ENCODE results near the gene PPP1R3F. TPM values are rescaled to one million over a fixed set of nuclear protein-coding genes. Genes with fewer than 3 reads are reported as not detected.

Gene PPP1R3F
- total RNA-seq, 2 donors from 2014 or later: 3.0 to 16.3 TPM

DNA sequence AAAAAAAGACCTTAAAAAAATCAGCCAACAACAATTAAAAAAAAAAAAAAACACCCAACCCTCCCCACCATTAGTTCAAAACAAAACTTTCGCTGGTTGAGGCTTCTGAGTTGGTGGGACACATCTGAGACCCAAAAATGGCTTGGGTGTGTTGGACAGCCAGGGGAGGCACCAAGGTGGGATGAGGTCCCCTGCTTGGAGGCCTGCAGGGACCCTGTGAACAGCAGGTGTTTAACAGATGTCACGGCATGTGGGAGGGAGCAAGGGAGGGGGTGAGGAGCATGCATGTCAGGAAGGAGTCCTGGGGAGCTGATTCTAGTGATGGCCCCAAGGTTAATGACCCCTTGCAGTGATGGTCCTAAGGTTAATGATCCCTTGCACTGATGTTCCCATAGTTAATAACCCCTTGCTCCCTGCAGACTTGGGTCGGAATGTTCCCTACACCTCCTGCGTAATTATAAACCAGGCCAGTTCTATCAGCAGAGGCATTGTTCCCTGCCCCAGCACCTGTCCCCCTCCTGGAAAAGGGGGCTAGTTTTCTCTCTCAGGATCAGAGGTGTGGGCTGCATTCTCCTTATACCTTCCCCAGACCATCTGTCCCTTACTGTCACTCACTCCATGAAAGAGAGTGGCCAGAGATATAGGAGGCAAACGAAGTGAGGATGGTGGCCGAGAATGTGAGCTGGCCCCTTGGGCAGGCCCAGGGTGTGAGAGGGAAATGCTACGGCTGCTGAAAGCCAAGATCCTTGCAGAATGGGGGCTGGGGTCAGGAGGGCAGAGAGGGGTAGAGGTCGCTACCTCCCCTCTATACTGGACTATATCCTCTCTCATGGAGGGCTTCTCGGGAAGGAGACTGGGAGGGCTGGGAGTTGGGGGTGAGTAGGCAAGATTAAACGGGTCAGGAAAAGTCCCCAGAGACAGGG lies 2.8 kb upstream of the PPP1R3F start:
- DNase-seq: no peak
- Histone ChIP-seq H3K4me3 (no peak overlapping the region), H3K4me1 (peaks cover 17% of the 10 kb centered on the region), H3K9me3 (no peaks in the 10 kb centered on the region), H3K36me3 (replicated peaks in 1 of 2; ENCODE audit: insufficient read depth in 1 of 2, low read depth in 2 of 2) (no peaks in the 10 kb centered on the region), H3K27ac (no peak overlapping the region), H3K27me3 (no peaks in the 10 kb centered on the region)
- TF ChIP-seq, protein P1, sequence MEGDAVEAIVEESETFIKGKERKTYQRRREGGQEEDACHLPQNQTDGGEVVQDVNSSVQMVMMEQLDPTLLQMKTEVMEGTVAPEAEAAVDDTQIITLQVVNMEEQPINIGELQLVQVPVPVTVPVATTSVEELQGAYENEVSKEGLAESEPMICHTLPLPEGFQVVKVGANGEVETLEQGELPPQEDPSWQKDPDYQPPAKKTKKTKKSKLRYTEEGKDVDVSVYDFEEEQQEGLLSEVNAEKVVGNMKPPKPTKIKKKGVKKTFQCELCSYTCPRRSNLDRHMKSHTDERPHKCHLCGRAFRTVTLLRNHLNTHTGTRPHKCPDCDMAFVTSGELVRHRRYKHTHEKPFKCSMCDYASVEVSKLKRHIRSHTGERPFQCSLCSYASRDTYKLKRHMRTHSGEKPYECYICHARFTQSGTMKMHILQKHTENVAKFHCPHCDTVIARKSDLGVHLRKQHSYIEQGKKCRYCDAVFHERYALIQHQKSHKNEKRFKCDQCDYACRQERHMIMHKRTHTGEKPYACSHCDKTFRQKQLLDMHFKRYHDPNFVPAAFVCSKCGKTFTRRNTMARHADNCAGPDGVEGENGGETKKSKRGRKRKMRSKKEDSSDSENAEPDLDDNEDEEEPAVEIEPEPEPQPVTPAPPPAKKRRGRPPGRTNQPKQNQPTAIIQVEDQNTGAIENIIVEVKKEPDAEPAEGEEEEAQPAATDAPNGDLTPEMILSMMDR (IDR thresholded peaks at IDR 0.05): no peak
- intact Hi-C loops (cut with DNase I): no loop called here
- no peak for ATAC-seq
- 80 to 81% methylated on average over 8 of the region's 10 CpGs for WGBS, 2 donors

DNA sequence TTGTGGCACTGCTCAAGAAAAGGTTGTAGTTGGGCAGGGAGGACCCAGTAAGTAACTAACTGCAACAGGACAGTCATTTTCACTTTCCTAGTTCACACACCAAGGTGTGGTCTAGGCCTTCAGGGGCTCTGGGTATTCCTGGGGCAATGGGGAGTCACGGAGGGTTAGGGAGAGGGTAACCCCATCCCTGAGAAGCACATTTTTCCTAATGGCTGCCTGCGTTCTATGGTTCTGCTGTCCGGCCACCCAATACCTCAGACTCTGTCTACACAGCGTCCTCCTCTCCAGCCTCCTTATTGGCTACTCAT lies 937 bp upstream of the PPP1R3F start:
- Histone ChIP-seq H3K36me3 (replicated peaks in 1 of 2; ENCODE audit: insufficient read depth in 1 of 2, low read depth in 2 of 2) (no peaks in the 10 kb centered on the region), H3K4me3 (no peak overlapping the region), H3K27me3 (no peaks in the 10 kb centered on the region), H3K4me1 (peaks cover 34% of the 10 kb centered on the region), H3K27ac (peak overlapping the region; percentile 62 to 96 (median 92)), H3K9me3 (no peaks in the 10 kb centered on the region)
- 0 to 2% methylated on average over 1 to 4 of the region's 4 CpGs for WGBS, 2 donors
- ATAC-seq (no peak), DNase-seq (no peak)
- TF ChIP-seq POLR2A (IDR thresholded peaks at IDR 0.05): no peak
- TF ChIP-seq, protein P1 (IDR thresholded peaks at IDR 0.05): no peak
- intact Hi-C loops (cut with DNase I): no loop called here

DNA sequence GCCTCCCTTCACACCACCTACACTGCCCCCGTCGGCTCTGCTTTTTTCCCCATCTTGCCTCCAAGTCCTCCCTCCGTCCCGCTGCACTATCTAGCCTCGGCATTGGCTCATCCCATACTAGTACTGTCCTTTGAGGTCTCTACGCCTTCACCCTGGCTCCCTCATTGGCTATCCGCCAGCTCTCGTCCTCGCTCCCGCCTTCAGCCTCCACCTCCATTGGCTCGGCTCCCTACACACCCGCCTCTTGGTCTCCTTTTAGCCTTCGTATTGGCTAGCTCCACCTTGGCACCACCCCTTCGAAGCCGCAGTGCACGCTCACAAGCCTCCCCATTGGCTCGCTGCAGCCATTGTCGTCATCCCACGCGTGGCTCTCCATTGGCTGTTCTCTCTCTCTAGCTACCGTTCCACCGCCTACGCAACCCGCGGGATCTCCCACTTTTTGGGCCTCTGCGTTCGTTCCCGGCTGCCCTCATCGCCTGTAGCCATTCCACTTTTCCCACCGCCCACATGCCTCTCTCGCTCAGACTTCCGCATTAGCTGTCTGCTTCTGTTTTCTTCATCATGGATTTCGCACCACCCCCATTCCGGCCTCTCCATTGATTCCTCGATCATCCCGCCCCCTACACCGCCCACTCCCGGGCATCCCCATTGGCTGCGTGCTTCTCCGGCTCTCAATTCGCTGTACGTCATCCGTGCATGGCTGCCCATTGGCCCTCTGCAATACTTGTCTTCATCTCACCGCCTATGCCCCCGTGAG lies 405 bp upstream of the PPP1R3F start:
- TF ChIP-seq, protein P1 (IDR thresholded peaks at IDR 0.05): no peak
- peak in 2 of 3 donors; percentile 60 to 74 for TF ChIP-seq POLR2A (IDR thresholded peaks at IDR 0.05)

DNA sequence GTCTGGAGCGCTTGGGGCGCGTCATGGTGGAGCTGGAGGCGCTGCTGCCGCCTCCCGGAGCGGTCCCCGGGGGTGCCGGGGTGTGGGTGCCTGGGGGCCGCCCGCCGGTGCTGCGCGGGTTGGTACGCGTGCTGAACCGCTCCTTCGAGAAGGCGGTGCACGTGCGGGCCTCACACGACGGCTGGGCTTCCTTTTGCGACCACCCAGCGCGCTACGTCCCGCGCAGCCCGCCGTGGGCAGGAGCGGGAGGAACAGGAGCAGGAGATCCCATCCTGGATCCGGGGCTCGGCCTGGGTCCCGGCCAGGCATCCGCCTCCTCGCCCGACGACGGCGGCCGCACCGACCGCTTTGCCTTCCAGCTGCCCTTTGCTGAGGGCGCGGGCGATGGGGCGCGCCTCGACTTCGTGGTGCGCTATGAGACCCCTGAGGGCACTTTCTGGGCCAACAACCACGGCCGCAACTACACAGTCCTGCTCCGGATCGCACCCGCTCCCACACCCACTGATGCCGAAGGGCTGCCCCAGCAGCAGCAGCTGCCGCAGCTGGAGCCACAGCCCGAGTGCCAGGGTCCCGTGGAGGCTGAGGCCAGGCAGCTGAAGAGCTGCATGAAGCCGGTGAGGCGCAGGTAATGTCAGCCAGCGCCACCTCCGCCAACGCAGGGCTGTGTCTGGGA lies 792 bp downstream of the PPP1R3F start:
- Histone ChIP-seq H3K27ac (peak overlapping the region; percentile 90 to 96 (median 93)), H3K27me3 (no peaks in the 10 kb centered on the region), H3K4me3 (peak overlapping the region; percentile 19 to 43), H3K4me1 (peaks cover 37% of the 10 kb centered on the region), H3K9me3 (no peaks in the 10 kb centered on the region), H3K36me3 (replicated peaks in 1 of 2; ENCODE audit: insufficient read depth in 1 of 2, low read depth in 2 of 2) (no peaks in the 10 kb centered on the region)
- DNase-seq: no peak
- intact Hi-C loops (cut with DNase I): no loop called here
- 75% methylated on average over 12 of the region's 66 CpGs; no CpG with 5 or more reads in 1 of the 2 donors for WGBS, 2 donors
- TF ChIP-seq, protein P1 (IDR thresholded peaks at IDR 0.05): no peak
- no peak for ATAC-seq

More for the DNA sequence above, 405 bp upstream of the PPP1R3F start:
- 0% methylated on average over 30 to 41 of the region's 45 CpGs for WGBS, 2 donors
- Histone ChIP-seq H3K27me3 (no peaks in the 10 kb centered on the region), H3K36me3 (replicated peaks in 1 of 2; ENCODE audit: insufficient read depth in 1 of 2, low read depth in 2 of 2) (no peaks in the 10 kb centered on the region), H3K27ac (peak overlapping the region; percentile 90 to 96 (median 93)), H3K4me1 (peaks cover 37% of the 10 kb centered on the region), H3K9me3 (no peaks in the 10 kb centered on the region), H3K4me3 (no peak overlapping the region)
- DNase-seq (peak; percentile 95 to 98 (median 98)), ATAC-seq (peak; percentile 95)
- intact Hi-C loops (cut with DNase I): no loop called here

Measured in body of pancreas (tissue), 4 donors.